ENCODE results near the gene NELFCD.

Gene NELFCD

DNA sequence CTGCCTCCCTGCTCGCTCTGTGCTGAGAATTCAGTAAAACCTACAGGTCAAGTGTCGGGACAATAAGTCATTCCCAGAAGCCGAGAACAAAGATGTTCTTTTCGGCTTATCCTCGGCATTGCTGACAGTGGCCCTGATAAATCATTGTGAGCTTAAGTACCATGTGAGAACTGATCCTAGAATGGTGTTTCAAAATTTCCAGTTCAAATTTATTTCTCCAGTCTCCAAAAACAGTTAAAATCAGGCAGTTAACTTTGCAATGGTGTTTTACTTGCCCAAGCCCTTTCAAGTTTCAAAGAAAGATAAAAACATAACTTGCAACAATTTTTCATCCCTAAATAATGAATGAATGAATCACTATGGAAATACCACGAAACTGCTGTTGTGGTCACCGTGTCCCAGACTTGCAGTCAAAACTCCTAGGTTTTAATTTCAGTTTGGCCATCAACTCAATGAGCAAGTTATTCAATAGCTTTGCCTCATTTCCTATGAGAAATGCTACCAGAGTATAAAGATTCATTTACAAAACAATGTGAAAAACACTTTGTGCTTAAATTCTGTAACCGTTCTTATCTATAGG is 46.8 kb downstream of the NELFCD start:
- TF ChIP-seq, protein P1, sequence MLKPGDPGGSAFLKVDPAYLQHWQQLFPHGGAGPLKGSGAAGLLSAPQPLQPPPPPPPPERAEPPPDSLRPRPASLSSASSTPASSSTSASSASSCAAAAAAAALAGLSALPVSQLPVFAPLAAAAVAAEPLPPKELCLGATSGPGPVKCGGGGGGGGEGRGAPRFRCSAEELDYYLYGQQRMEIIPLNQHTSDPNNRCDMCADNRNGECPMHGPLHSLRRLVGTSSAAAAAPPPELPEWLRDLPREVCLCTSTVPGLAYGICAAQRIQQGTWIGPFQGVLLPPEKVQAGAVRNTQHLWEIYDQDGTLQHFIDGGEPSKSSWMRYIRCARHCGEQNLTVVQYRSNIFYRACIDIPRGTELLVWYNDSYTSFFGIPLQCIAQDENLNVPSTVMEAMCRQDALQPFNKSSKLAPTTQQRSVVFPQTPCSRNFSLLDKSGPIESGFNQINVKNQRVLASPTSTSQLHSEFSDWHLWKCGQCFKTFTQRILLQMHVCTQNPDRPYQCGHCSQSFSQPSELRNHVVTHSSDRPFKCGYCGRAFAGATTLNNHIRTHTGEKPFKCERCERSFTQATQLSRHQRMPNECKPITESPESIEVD (tag by site-specific recombination; IDR thresholded peaks at IDR 0.05), result 0 out of 2 replicates have a peak, but pooled peaks have one; percentile 31
- TF ChIP-seq ZNF335 (tag by site-specific recombination; conservative IDR thresholded peaks at IDR 0.05) (no peak), TRIM28 (IDR thresholded peaks at IDR 0.05; ENCODE audit: borderline replicate concordance, low read length) (no peak)
- POLR2A ChIA-PET, result no interaction called here
- Histone ChIP-seq H3K27ac (ENCODE audit: extremely low read depth, low read depth, low read length) (no peak overlapping the region), H3K4me1 (ENCODE audit: control insufficient read depth, insufficient read depth, low read length) (peaks cover 7% of the 10 kb centered on the region; the same call in 1 of the 2 replicates), H3K4me3 (ENCODE audit: low read depth, low read length) (no peak overlapping the region), H3K9me3 (ENCODE audit: control insufficient read depth, insufficient read depth, low read depth, low read length) (no peaks in the 10 kb centered on the region), H3K36me3 (ENCODE audit: control insufficient read depth in 2 of 2, insufficient read depth in 1 of 2, low read length in 2 of 2) (peaks cover 4 to 83% of the 10 kb centered on the region in 2 experiments)
- CTCF ChIA-PET, result interaction anchor here (0.6 to 0.7 kb wide), 2 partner anchors 8 to 990 kb away, joined by 3 read pairs; no protein-coding TSS in a partner anchor

DNA sequence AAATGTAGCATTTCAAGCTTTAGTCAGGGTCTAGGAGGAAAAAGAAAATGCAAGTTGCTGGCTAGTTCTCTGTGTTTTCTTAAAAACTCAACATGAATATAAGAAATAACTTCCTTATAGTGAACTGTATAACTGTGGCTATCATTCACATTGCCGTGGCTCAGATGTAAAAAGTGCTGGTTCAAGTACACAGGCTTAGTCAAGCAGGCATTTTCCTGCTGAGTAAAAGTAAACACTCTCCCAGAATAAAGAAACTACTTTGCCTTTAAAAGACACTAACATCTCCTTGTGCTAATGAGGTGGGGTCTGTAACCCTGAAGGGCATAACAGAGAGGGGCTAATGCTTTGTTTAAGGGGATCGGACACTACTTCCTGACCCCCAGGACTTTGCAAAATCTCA is 47.8 kb downstream of the NELFCD start:
- ChIA-PET CTCF (no interaction called here), POLR2A (interaction anchor here (0.9 kb wide), 1 partner anchor 137 kb away, joined by 3 read pairs; no protein-coding TSS in a partner anchor)
- Histone ChIP-seq H3K4me1 (ENCODE audit: control insufficient read depth, insufficient read depth, low read length) (peaks cover 7% of the 10 kb centered on the region; the same call in 1 of the 2 replicates), H3K9me3 (ENCODE audit: control insufficient read depth, insufficient read depth, low read depth, low read length) (no peaks in the 10 kb centered on the region), H3K4me3 (ENCODE audit: low read depth, low read length) (no peak overlapping the region), H3K27ac (ENCODE audit: extremely low read depth, low read depth, low read length) (no peak overlapping the region), H3K36me3 (ENCODE audit: control insufficient read depth in 2 of 2, insufficient read depth in 1 of 2, low read length in 2 of 2) (peaks cover 4 to 77% of the 10 kb centered on the region in 2 experiments)
- no peak for TF ChIP-seq ZXDB (tag by site-specific recombination; IDR thresholded peaks at IDR 0.05)
- TF ChIP-seq PRDM1 (tag by site-specific recombination; IDR thresholded peaks at IDR 0.05), result 0 out of 2 replicates have a peak, but pooled peaks have one; percentile 36
- TF ChIP-seq SP2 (tag by site-specific recombination; IDR thresholded peaks at IDR 0.05), result no peak
- TF ChIP-seq ZNF2 (tag by site-specific recombination; IDR thresholded peaks at IDR 0.05), result no peak
- TF ChIP-seq ZNF426 (tag by site-specific recombination; IDR thresholded peaks at IDR 0.05), result no peak

DNA sequence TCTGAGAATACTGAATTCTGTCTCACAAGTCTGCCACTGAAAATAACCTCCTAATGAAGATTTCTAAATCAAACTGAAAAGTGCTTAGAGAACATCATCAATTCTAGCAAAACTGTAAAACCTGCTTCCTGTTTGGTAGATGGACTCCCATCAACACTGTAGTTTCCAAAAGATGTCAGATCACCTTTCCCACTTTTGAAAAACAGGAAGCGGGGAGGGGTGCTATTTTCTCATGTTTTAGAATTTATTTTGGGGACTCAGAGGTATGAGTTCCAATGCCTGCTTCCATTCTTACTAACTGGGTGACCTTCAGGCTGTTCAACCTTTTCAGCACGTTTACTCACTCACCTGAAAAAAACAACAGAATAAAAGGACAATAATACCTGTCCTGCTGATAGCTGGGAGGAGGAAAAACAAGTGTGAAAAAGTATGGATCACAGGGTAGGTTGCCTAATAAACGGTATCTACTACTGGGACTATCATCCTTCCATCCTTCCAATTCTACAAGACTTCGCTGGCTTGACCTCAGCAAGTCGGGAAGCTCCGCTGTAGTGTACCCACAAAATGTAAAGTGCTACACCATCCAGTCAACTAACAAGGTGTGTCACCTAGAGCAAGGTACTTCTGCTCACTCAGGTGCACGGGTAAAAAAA is 50.0 kb downstream of the NELFCD start:
- CTCF ChIA-PET, result interaction anchor here (0.9 to 1.1 kb wide), 2 partner anchors 163 to 425 kb away, joined by 3 read pairs; no protein-coding TSS in a partner anchor
- Histone ChIP-seq H3K36me3 (ENCODE audit: control insufficient read depth in 2 of 2, insufficient read depth in 1 of 2, low read length in 2 of 2) (peaks cover 9 to 77% of the 10 kb centered on the region in 2 experiments), H3K9me3 (ENCODE audit: control insufficient read depth, insufficient read depth, low read depth, low read length) (no peaks in the 10 kb centered on the region), H3K4me3 (ENCODE audit: low read depth, low read length) (peak overlapping the region; percentile 95), H3K4me1 (ENCODE audit: control insufficient read depth, insufficient read depth, low read length) (peaks cover 7% of the 10 kb centered on the region; the same call in 1 of the 2 replicates), H3K27ac (ENCODE audit: extremely low read depth, low read depth, low read length) (no peak overlapping the region)
- POLR2A ChIA-PET, result interaction anchor here (1.5 to 2.2 kb wide), 6 partner anchors 11 to 380 kb away, joined by 6 to 28 read pairs (median 10); partner anchors contain the start of genes PRELID3B, STX16 and TUBB1
- TF ChIP-seq, protein P2, sequence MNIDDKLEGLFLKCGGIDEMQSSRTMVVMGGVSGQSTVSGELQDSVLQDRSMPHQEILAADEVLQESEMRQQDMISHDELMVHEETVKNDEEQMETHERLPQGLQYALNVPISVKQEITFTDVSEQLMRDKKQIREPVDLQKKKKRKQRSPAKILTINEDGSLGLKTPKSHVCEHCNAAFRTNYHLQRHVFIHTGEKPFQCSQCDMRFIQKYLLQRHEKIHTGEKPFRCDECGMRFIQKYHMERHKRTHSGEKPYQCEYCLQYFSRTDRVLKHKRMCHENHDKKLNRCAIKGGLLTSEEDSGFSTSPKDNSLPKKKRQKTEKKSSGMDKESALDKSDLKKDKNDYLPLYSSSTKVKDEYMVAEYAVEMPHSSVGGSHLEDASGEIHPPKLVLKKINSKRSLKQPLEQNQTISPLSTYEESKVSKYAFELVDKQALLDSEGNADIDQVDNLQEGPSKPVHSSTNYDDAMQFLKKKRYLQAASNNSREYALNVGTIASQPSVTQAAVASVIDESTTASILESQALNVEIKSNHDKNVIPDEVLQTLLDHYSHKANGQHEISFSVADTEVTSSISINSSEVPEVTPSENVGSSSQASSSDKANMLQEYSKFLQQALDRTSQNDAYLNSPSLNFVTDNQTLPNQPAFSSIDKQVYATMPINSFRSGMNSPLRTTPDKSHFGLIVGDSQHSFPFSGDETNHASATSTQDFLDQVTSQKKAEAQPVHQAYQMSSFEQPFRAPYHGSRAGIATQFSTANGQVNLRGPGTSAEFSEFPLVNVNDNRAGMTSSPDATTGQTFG (tag by site-specific recombination; IDR thresholded peaks at IDR 0.05; ENCODE audit: borderline replicate concordance), result no peak
- TF ChIP-seq ZNF366 (tag by site-specific recombination; conservative IDR thresholded peaks at IDR 0.05) (no peak), ZNF138 (tag by site-specific recombination; IDR thresholded peaks at IDR 0.05; ENCODE audit: borderline replicate concordance) (no peak), ZNF529 (tag by site-specific recombination; IDR thresholded peaks at IDR 0.05; ENCODE audit: insufficient replicate concordance) (no peak), GLIS1 (tag by site-specific recombination; IDR thresholded peaks at IDR 0.05) (no peak), ZNF174 (tag by site-specific recombination; IDR thresholded peaks at IDR 0.05) (no peak), WT1 (tag by site-specific recombination; IDR thresholded peaks at IDR 0.05) (no peak)
- TF ChIP-seq, protein P3, sequence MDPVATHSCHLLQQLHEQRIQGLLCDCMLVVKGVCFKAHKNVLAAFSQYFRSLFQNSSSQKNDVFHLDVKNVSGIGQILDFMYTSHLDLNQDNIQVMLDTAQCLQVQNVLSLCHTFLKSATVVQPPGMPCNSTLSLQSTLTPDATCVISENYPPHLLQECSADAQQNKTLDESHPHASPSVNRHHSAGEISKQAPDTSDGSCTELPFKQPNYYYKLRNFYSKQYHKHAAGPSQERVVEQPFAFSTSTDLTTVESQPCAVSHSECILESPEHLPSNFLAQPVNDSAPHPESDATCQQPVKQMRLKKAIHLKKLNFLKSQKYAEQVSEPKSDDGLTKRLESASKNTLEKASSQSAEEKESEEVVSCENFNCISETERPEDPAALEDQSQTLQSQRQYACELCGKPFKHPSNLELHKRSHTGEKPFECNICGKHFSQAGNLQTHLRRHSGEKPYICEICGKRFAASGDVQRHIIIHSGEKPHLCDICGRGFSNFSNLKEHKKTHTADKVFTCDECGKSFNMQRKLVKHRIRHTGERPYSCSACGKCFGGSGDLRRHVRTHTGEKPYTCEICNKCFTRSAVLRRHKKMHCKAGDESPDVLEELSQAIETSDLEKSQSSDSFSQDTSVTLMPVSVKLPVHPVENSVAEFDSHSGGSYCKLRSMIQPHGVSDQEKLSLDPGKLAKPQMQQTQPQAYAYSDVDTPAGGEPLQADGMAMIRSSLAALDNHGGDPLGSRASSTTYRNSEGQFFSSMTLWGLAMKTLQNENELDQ (tag by site-specific recombination; IDR thresholded peaks at IDR 0.05; ENCODE audit: low read depth), result no peak
- TF ChIP-seq, protein P4, sequence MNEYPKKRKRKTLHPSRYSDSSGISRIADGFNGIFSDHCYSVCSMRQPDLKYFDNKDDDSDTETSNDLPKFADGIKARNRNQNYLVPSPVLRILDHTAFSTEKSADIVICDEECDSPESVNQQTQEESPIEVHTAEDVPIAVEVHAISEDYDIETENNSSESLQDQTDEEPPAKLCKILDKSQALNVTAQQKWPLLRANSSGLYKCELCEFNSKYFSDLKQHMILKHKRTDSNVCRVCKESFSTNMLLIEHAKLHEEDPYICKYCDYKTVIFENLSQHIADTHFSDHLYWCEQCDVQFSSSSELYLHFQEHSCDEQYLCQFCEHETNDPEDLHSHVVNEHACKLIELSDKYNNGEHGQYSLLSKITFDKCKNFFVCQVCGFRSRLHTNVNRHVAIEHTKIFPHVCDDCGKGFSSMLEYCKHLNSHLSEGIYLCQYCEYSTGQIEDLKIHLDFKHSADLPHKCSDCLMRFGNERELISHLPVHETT (tag by site-specific recombination; IDR thresholded peaks at IDR 0.05), result no peak
- TF ChIP-seq, protein P5, sequence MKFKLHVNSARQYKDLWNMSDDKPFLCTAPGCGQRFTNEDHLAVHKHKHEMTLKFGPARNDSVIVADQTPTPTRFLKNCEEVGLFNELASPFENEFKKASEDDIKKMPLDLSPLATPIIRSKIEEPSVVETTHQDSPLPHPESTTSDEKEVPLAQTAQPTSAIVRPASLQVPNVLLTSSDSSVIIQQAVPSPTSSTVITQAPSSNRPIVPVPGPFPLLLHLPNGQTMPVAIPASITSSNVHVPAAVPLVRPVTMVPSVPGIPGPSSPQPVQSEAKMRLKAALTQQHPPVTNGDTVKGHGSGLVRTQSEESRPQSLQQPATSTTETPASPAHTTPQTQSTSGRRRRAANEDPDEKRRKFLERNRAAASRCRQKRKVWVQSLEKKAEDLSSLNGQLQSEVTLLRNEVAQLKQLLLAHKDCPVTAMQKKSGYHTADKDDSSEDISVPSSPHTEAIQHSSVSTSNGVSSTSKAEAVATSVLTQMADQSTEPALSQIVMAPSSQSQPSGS (tag by site-specific recombination; IDR thresholded peaks at IDR 0.05; ENCODE audit: low read depth), result no peak

All from HEK293 (cell line).